IPS-18a (cell line): ENCODE results near the gene DLX2.
"Not testable (repeated sequence)": the region's sequence is repeated elsewhere in the genome, so short reads cannot be mapped to it uniquely, and the experiment has no call there.

Experiments
- H3K27ac ChIP-seq: one replicate; pipeline ENCODE4 v1.5.1; 2013; ENCODE audit warnings: low read length
- H3K27me3 ChIP-seq: one replicate; pipeline ENCODE4 v1.6.1; 2013; ENCODE audit warnings: mild to moderate bottlenecking, low read length; ENCODE audit not compliant: control insufficient read depth, insufficient read depth
- H3K36me3 ChIP-seq: one replicate; pipeline ENCODE4 v1.6.1; 2013; ENCODE audit warnings: low read depth, low read length; ENCODE audit not compliant: control insufficient read depth
- H3K4me1 ChIP-seq: one replicate; pipeline ENCODE4 v1.6.1; 2013; ENCODE audit warnings: low read depth, low read length; ENCODE audit not compliant: control insufficient read depth
- H3K4me3 ChIP-seq: one replicate; pipeline ENCODE4 v1.5.1; 2013; ENCODE audit warnings: low read length
- H3K9ac ChIP-seq: one replicate; pipeline ENCODE4 v1.6.1; 2013; ENCODE audit warnings: mild to moderate bottlenecking, low read length, moderate library complexity
- H3K9me3 ChIP-seq: one replicate; pipeline ENCODE4 v1.6.1; 2013; ENCODE audit warnings: low read depth, low read length; ENCODE audit not compliant: control insufficient read depth

The DLX2 gene

DNA sequence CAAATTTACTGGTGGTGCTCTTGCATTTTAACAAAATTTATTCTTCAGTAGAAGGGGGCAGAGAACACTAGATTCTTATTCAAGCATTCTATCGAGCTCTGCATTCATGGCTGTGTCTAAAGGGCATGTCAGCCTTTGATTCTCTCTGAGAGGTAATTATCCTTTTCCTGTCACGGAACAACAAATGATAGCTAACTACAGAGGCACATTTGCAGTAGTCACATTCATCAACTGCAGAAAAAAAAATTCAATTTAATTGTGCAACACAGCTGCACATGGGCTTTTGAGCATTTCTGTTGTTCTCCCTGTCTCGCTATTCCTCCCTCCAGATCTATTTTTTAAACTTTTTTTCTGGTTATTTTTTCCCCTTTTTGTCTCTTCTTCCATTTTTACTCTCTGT, 30.4 kb downstream of the DLX2 start:
- H3K9me3 ChIP-seq = no peaks in the 10 kb centered on the region
- H3K27me3 ChIP-seq = peaks cover 18% of the 10 kb centered on the region
- no peaks in the 10 kb centered on the region for H3K4me1 ChIP-seq
- H3K4me3 ChIP-seq = no peak overlapping the region
- H3K36me3 ChIP-seq = no peaks in the 10 kb centered on the region
- H3K27ac ChIP-seq = no peak overlapping the region
- H3K9ac ChIP-seq = no peak overlapping the region

DNA sequence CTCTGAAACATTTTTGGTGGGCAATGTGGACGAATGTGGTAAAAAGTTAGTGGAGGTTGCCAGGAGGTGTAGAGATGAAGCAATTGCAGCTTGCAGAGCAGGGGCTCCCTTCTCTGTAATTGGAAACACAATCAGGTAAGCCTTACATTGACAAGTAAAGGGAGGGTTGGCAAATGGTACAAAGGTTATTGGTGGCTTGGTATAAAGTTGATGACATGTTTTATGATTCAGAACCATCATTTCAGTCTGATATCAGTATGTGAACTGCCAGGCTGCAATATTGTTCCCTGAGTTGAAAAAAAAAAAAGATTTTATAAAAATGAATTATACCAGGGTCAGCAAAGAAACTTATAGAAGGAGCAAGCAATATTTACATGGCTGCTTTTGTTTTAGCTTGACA, 31.8 kb downstream of the DLX2 start:
- H3K9me3 ChIP-seq = no peaks in the 10 kb centered on the region
- peaks cover 5% of the 10 kb centered on the region for H3K27me3 ChIP-seq
- H3K4me3 ChIP-seq = no peak overlapping the region
- no peak overlapping the region for H3K9ac ChIP-seq
- H3K4me1 ChIP-seq = no peaks in the 10 kb centered on the region
- H3K36me3 ChIP-seq = no peaks in the 10 kb centered on the region
- H3K27ac ChIP-seq = no peak overlapping the region

DNA sequence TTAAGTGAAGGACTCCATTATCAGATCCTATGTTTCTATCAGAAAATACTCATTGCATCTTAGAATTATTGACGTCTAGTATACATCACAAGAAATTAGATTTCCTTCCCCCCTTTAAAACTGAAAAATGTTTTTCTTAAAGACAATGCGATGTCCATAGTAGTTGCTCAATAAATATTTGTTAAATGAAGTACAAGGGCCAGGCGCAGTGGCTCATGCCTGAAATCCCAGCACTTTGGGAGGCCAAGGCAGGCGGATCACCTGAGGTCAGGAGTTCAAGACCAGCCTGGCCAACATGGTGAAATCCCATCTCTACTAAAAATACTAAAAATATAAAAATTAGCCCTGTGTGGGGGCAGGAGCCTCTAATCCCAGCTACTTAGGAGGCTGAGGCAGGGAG, 34.8 kb downstream of the DLX2 start:
- not testable (repeated sequence) for H3K27ac ChIP-seq, H3K4me3 ChIP-seq, H3K9me3 ChIP-seq, H3K4me1 ChIP-seq, H3K36me3 ChIP-seq, H3K9ac ChIP-seq, H3K27me3 ChIP-seq

DNA sequence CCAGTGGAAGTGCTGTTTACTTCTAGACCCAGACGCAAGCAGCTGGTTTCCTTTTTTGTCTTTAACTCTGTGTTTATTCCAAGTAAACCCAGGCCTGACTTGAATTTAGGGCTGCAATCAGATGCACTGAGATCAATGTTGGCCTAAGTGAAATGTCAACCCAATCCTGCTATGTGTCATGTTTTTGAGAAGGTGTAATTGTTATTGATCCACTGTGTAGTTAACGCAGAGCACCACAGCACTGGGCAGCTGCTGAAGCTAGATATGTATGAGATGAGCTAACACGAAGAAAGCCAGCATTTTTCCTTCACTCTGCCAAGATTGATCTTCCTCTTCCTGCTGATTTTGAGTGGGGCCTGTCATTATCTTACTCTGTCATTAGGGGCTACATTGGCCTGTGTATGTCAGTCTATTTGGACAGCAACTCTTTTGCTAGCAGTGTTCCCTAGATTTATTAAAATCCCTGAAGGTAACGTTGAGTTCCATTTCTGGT, 36.3 kb downstream of the DLX2 start:
- H3K9me3 ChIP-seq = no peaks in the 10 kb centered on the region
- H3K4me1 ChIP-seq = no peaks in the 10 kb centered on the region
- H3K36me3 ChIP-seq = no peaks in the 10 kb centered on the region
- no peak overlapping the region for H3K4me3 ChIP-seq
- H3K27me3 ChIP-seq = no peaks in the 10 kb centered on the region
- H3K27ac ChIP-seq = no peak overlapping the region
- H3K9ac ChIP-seq = no peak overlapping the region

DNA sequence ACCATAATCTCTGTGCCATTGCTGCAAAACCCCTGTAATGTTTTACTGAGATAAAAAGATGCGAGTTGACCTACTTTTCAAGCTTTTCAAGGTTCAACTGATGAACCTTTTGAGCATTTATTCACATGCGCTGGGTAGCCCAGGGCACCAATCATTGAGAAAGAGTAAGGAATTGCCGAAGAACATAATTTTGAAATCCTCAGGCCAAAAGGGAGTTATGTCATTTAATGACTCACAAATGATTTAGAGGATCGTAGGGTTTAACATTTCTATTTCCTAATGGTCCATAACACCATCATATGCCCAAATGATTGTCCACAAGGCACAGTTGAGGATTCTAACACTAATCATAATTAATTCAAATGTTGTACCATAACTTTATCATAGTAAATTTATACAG, 37.6 kb downstream of the DLX2 start:
- Histone ChIP-seq H3K4me3 (no peak overlapping the region), H3K36me3 (no peaks in the 10 kb centered on the region), H3K9me3 (no peaks in the 10 kb centered on the region), H3K27ac (no peak overlapping the region), H3K4me1 (no peaks in the 10 kb centered on the region), H3K9ac (no peak overlapping the region), H3K27me3 (no peaks in the 10 kb centered on the region)

DNA sequence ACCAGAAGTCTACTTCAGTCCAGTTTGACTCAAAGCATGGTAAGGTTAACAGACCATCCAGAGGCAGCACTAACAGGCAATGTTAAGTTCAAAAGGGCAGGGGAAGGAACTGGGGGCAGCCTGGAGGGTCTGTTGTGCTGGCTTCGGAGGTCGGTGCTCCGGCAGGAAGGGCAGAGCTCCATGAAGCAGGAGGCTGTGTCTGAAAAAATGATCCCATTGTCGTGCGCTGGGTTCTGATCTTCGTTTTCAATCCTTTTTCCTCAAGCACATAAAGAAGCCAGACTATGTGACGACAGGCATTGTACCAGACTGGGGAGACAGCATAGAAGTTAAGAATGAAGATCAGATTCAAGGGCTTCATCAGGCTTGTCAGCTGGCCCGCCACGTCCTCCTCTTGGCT, 39.3 kb downstream of the DLX2 start:
- H3K9ac ChIP-seq = no peak overlapping the region
- H3K4me3 ChIP-seq = no peak overlapping the region
- no peaks in the 10 kb centered on the region for H3K9me3 ChIP-seq
- no peaks in the 10 kb centered on the region for H3K27me3 ChIP-seq
- H3K27ac ChIP-seq = no peak overlapping the region
- H3K4me1 ChIP-seq = no peaks in the 10 kb centered on the region
- no peaks in the 10 kb centered on the region for H3K36me3 ChIP-seq

DNA sequence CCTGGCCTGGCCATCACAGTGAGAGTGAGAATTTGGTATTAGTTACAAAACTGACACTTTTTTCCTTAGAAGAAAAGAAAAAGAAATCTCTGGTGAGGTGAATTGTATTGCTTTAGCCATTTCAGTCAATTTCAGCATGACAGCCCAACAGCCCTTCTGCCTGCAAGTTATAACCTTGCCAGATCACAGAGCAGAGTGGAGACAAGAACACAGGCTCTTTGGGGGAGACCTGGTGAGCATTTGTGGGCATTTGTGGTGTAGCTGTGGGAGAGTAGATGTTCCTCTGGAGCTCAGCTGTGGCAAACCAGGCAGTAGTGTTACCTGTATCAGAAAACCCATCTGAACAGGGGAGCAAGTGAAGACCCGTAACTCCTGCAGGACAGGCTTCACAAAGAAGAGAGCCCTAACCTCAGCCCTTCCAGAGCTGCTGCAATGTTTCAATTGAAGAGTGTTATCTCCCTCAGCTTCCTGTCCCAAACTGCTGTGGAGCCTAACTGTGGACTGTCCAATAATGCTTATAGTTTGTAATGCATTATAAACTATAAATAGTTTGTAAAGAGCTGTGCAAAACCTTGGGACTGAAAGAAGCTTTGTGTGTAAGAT, 40.2 kb downstream of the DLX2 start:
- no peaks in the 10 kb centered on the region for H3K9me3 ChIP-seq
- H3K27me3 ChIP-seq = no peaks in the 10 kb centered on the region
- H3K4me3 ChIP-seq = no peak overlapping the region
- no peak overlapping the region for H3K9ac ChIP-seq
- H3K4me1 ChIP-seq = no peaks in the 10 kb centered on the region
- H3K27ac ChIP-seq = no peak overlapping the region
- no peaks in the 10 kb centered on the region for H3K36me3 ChIP-seq

DNA sequence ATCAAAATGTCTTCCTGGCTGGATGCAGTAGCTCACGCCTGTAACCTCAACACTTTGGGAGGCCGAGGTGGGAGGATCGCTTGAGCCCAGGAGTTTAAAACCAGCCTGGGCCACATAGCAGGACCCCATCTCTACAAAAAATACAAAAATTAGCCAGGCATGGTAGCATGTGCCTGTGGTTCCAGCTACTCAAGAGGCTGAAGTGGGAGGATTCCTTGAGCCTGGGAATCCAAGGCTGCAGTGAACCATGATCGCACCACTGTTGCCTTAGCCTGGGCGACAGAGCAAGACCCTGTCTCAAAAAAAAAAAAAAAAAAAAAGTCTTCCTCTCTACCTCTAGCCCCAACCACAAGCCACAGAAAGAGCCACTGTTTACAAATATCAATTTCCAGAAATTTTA, 42.6 kb downstream of the DLX2 start:
- H3K9ac ChIP-seq, H3K4me3 ChIP-seq, H3K27me3 ChIP-seq, H3K27ac ChIP-seq, H3K4me1 ChIP-seq, H3K36me3 ChIP-seq, H3K9me3 ChIP-seq: not testable (repeated sequence)

DNA sequence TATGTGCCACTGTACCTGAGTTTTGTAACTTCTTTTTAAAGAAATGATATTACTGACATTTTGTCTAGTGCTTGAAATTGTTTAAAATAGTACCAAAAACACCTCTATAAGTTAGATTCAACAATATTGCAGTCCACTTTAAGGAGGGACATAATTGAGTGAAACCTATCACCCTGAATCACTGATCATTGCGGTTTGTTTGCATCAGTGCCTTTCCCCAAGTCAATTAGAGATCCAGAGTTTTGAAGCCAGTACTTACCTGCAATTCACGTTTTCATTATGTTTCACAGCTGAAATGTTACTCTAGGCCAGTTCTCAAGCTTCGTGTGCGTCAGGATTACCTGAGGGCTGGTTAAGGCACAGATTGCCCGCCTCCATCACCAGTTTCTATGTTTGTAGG, 44.0 kb downstream of the DLX2 start:
- H3K27me3 ChIP-seq = no peaks in the 10 kb centered on the region
- H3K36me3 ChIP-seq = no peaks in the 10 kb centered on the region
- H3K27ac ChIP-seq = no peak overlapping the region
- no peaks in the 10 kb centered on the region for H3K4me1 ChIP-seq
- H3K9ac ChIP-seq = no peak overlapping the region
- no peak overlapping the region for H3K4me3 ChIP-seq
- H3K9me3 ChIP-seq = no peaks in the 10 kb centered on the region

DNA sequence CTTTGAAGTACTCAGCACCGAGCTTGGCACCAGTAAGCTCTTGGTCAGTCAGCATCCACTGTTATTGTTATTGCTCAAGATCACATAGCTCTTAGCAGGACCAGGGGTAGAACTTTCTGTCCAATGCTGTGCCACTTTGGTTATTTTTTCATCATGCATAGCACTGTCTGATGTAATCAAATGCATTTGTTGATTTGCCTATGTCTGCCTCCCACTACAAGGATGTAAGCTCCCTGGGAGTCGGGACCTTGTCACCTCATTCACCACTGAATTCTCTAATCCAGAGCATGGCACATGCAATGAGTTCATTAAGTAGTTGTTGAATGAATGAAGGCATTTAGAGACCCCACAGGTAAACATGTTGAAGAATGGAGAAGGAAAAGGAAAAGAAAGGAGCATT, 46.4 kb downstream of the DLX2 start:
- no peaks in the 10 kb centered on the region for H3K4me1 ChIP-seq
- H3K27ac ChIP-seq = no peak overlapping the region
- no peaks in the 10 kb centered on the region for H3K9me3 ChIP-seq
- H3K9ac ChIP-seq = no peak overlapping the region
- H3K4me3 ChIP-seq = no peak overlapping the region
- no peaks in the 10 kb centered on the region for H3K36me3 ChIP-seq
- H3K27me3 ChIP-seq = no peaks in the 10 kb centered on the region

DNA sequence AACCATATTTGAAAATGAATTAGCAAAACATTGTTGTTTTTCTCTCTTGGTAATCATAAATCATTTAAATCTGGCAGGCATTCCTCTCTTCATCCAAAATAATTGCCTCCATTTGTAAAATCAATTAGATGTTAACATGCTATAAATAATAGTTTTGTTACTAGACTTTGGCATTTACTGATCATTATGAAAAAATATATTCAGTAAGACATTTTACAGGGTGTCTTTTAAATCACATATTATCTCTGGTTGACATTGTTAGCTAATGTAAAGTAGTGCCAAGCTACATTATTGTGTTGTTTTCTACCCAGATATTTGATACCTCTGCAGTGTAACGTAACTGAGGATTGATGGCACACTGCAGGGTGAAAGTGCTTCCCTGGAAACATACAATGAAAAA, 49.2 kb downstream of the DLX2 start:
- Histone ChIP-seq H3K27ac (no peak overlapping the region), H3K36me3 (no peaks in the 10 kb centered on the region), H3K27me3 (no peaks in the 10 kb centered on the region), H3K9ac (no peak overlapping the region), H3K9me3 (no peaks in the 10 kb centered on the region), H3K4me3 (no peak overlapping the region), H3K4me1 (no peaks in the 10 kb centered on the region)

DNA sequence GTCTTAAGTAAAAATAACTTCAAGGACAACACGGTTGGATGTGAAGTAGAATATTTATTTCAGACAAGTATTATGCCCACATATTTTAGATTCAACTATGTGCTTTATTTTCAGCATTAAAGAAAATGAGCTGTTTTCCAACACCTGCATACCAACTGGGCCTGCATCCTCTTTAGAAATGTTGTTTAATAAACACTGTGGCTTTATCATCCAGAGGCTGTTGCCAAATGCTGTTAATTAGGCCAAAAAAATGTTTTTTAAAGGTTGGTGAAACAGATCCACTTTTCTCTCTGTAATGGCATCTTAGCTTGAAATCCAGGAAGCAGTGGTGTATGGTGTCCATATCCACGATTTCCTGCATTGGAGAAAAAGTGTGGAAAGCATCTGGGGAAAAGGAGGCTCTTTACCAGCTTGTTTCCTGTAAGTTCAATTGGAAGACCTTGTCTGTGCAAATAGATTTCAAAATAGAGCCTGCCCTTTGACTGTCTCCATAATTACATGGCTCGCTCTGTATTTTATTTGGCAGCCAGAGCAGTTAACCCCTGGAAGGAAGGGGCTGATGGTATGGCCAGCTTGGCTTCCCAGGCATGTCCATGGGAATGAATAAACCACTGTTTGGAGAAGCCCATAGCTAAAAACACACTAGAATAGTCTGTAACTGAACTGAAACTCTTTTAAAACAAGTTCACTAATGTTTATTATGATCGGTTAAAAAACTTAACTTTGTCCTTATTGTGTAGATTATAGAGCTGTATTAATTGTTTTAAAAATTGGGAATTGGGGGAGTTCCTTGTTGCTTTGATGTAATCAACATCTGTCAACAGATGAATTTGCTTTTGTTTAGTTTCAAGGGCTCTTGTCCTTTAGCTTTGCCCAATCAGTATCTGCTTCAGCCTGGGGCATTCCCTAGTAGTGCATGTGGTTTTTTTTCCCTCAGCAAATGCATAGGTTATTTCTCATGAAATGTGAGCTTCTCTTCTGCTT, 50.4 kb downstream of the DLX2 start:
- Histone ChIP-seq H3K36me3 (no peaks in the 10 kb centered on the region), H3K4me3 (no peak overlapping the region)

More for the DNA sequence above, 50.4 kb downstream of the DLX2 start:
- Histone ChIP-seq H3K27me3 (no peaks in the 10 kb centered on the region), H3K9ac (no peak overlapping the region), H3K9me3 (no peaks in the 10 kb centered on the region), H3K27ac (no peak overlapping the region), H3K4me1 (no peaks in the 10 kb centered on the region)
